HCT116 (cell line): Measurements from ENCODE around the gene EMILIN1. TPM values are rescaled to one million over a fixed set of nuclear protein-coding genes. Genes with fewer than 3 reads are reported as not detected.

Source experiments
- ATAC-seq: fragments of 200-7000 bp; cut with Tn5 transposase; 2 replicates; pipeline ENCODE4 v1.9.1; 2020; ENCODE audit warnings: mild to moderate bottlenecking, moderate library complexity
- BruUV-seq: library from RNA; stranded (reverse); fragments of 400-500 nt; replicated peaks from 2 replicates; lab custom pipeline; 2021; lab: Mats Ljungman, UMichigan
- CTCF ChIA-PET: fragments of 300-600 bp; sonication (Branson Sonifier 250); formaldehyde crosslinking; loops from one replicate; lab custom pipeline; 2021; ENCODE audit warnings: antibody characterized with exemption; lab: Charles Lee
- POLR2A ChIA-PET: fragments of 300-600, 350-600 bp; sonication (Branson Sonifier 250); formaldehyde crosslinking; loops from one replicate; lab custom pipeline; 2021; ENCODE audit warnings: antibody characterized with exemption; lab: Charles Lee
- RAD21 ChIA-PET, 2 experiments: fragments of 300-600 bp; sonication (Branson Sonifier 250); formaldehyde crosslinking; loops; one replicate each; lab custom pipeline; 2023; ENCODE audit warnings: low total read pairs in 2 of 2; ENCODE audit not compliant: uncharacterized antibody in 2 of 2, unreplicated experiment in 2 of 2, low non-redundant PET in 1 of 2; lab: Charles Lee
- DNase-seq: peaks from one replicate; pipeline ENCODE4 v3.0.0-alpha.2; 2010; ENCODE audit warnings: low read depth, low spot score
- H2AFZ ChIP-seq: fragments of 200-600 bp; shearing (Covaris generic), sonication (generic); 2 replicates; pipeline ENCODE4 v1.6.1; 2017; ENCODE audit warnings: low read depth, mixed run types, mixed read lengths, antibody characterized with exemption, low read length; ENCODE audit not compliant: poor library complexity, severe bottlenecking
- H3K27ac ChIP-seq: 2 replicates; pipeline ENCODE4 v1.5.1; 2012; ENCODE audit warnings: low read depth, low read length
- H3K27me3 ChIP-seq: fragments of 200-600 bp; sonication (generic); 2 replicates; pipeline ENCODE4 v1.6.1; 2016; ENCODE audit warnings: mixed run types, low read length, mixed read lengths; ENCODE audit not compliant: insufficient read depth
- H3K36me3 ChIP-seq, 2 experiments: fragments of 200-500 bp in 1 of 2; fragments of 200-600 bp in 1 of 2; sonication (Bioruptor generic) in 1 of 2; sonication (generic) in 1 of 2; 2 replicates each; pipeline versions ENCODE4 v1.5.1 to v1.6.1; 2014 to 2016; ENCODE audit warnings: low read length in 2 of 2, inconsistent platforms in 1 of 2, mixed read lengths in 1 of 2, mixed run types in 1 of 2; ENCODE audit not compliant: insufficient read depth in 2 of 2, control insufficient read depth in 1 of 2
- H3K4me1 ChIP-seq, 2 experiments: fragments of 200-600 bp in 1 of 2; sonication (generic) in 1 of 2; 2 replicates each; pipeline versions ENCODE4 v1.5.1 to v1.6.1; 2012 to 2017; ENCODE audit warnings: low read length in 2 of 2, inconsistent platforms in 1 of 2, mild to moderate bottlenecking in 1 of 2, mixed read lengths in 1 of 2, mixed run types in 1 of 2, moderate library complexity in 1 of 2; ENCODE audit not compliant: insufficient read depth in 2 of 2, control insufficient read depth in 1 of 2
- H3K4me2 ChIP-seq: fragments of 200-600 bp; sonication (generic); 2 replicates; pipeline ENCODE4 v1.6.1; 2017; ENCODE audit warnings: mixed run types, low read length, mixed read lengths
- H3K4me3 ChIP-seq, 2 experiments: fragments of 200-600 bp in 1 of 2; sonication (generic) in 1 of 2; replicated peaks in 1 of 2; 2 replicates each; pipeline ENCODE4 v1.5.1; 2011 to 2016; ENCODE audit warnings: low read length in 2 of 2, control low read depth in 1 of 2, low read depth in 1 of 2, mild to moderate bottlenecking in 1 of 2, mixed read lengths in 1 of 2, mixed run types in 1 of 2
- H3K79me2 ChIP-seq: fragments of 200-600 bp; sonication (generic); 2 replicates; pipeline ENCODE4 v1.6.1; 2017; ENCODE audit warnings: mild to moderate bottlenecking, mixed run types, low read length, moderate library complexity, mixed read lengths; ENCODE audit not compliant: insufficient read depth
- H3K9ac ChIP-seq: fragments of 200-600 bp; sonication (generic); 2 replicates; pipeline ENCODE4 v1.6.1; 2016; ENCODE audit warnings: low read length, mixed read lengths
- H3K9me2 ChIP-seq: fragments of 200-600 bp; sonication (generic), shearing (Covaris generic); 2 replicates; pipeline ENCODE4 v1.6.1; 2017; ENCODE audit warnings: mixed run types, mild to moderate bottlenecking, moderate library complexity; ENCODE audit not compliant: insufficient read depth
- H3K9me3 ChIP-seq, 2 experiments: fragments of 200-500 bp in 1 of 2; fragments of 200-600 bp in 1 of 2; sonication (Bioruptor generic) in 1 of 2; sonication (generic) in 1 of 2; 2 replicates each; pipeline ENCODE4 v1.6.1; 2014 to 2017; ENCODE audit warnings: low read length in 2 of 2, mixed read lengths in 2 of 2, inconsistent platforms in 1 of 2, low read depth in 1 of 2, mild to moderate bottlenecking in 1 of 2, mixed run types in 1 of 2, moderate library complexity in 1 of 2; ENCODE audit not compliant: control insufficient read depth in 1 of 2, insufficient read depth in 1 of 2
- H4K20me1 ChIP-seq: fragments of 200-600 bp; sonication (generic), shearing (Covaris generic); 2 replicates; pipeline ENCODE4 v1.6.1; 2017; ENCODE audit warnings: mixed run types, mild to moderate bottlenecking, moderate library complexity; ENCODE audit not compliant: insufficient read depth
- ATF3 ChIP-seq: IDR thresholded peaks from 2 replicates; pipeline ENCODE4 v1.6.1; 2012
- CTCF ChIP-seq, 3 experiments: fragments of 200-600 bp in 1 of 3; sonication (generic) in 1 of 3; IDR thresholded peaks in 2 of 3; conservative IDR thresholded peaks in 1 of 3; 2 replicates each; pipeline ENCODE4 v1.5.1; 2012 to 2017; ENCODE audit warnings: low read depth in 2 of 3, low read length in 2 of 3, antibody characterized with exemption in 1 of 3, borderline replicate concordance in 1 of 3, control low read depth in 1 of 3, mild to moderate bottlenecking in 1 of 3, mixed read lengths in 1 of 3, mixed run types in 1 of 3, moderate library complexity in 1 of 3; ENCODE audit not compliant: insufficient read depth in 1 of 3
- EGR1 ChIP-seq: IDR thresholded peaks from 2 replicates; pipeline ENCODE4 v1.6.1; 2012; ENCODE audit warnings: low read depth
- EZH2 ChIP-seq: fragments of 200-600 bp; sonication (generic); IDR thresholded peaks from 2 replicates; pipeline ENCODE4 v1.6.1; 2017; ENCODE audit warnings: antibody characterized with exemption, mixed run types
- EZH2phosphoT487 ChIP-seq: fragments of 200-600 bp; IDR thresholded peaks from 2 replicates; pipeline ENCODE4 v1.6.1; 2018; ENCODE audit warnings: antibody characterized with exemption, borderline replicate concordance
- MAX ChIP-seq: IDR thresholded peaks from 2 replicates; pipeline ENCODE4 v1.6.1; 2012
- POLR2A ChIP-seq: IDR thresholded peaks from 2 replicates; pipeline ENCODE4 v1.7.0; 2011; ENCODE audit warnings: borderline replicate concordance; ENCODE audit not compliant: insufficient read depth, insufficient read length; ENCODE audit errors: extremely low read depth
- POLR2AphosphoS5 ChIP-seq: IDR thresholded peaks from 2 replicates; pipeline ENCODE4 v1.6.1; 2011; ENCODE audit warnings: mild to moderate bottlenecking, low read depth, low read length, moderate library complexity
- RAD21 ChIP-seq: IDR thresholded peaks from 2 replicates; pipeline ENCODE4 v1.6.1; 2012; ENCODE audit warnings: low read depth, mild to moderate bottlenecking
- SRF ChIP-seq: IDR thresholded peaks from 2 replicates; pipeline ENCODE4 v1.6.1; 2012; ENCODE audit warnings: low read depth
- ZBTB33 ChIP-seq: IDR thresholded peaks from 2 replicates; pipeline ENCODE4 v1.6.1; 2011; ENCODE audit warnings: mild to moderate bottlenecking, low read length, moderate library complexity; ENCODE audit not compliant: insufficient replicate concordance; ENCODE audit errors: extremely low read depth
- ZNF274 ChIP-seq: fragments of 200-500 bp; sonication (Bioruptor generic); IDR thresholded peaks from 2 replicates; pipeline ENCODE4 v1.6.1; 2014; ENCODE audit warnings: mild to moderate bottlenecking, low read depth, low read length, inconsistent platforms
- intact Hi-C: fragments of 100-400 bp; cut with micrococcal nuclease; formaldehyde crosslinking; loops from 2 replicates; pipeline ENCODE4 v1.10.0; 2022
- total RNA-seq: library from RNA; stranded (reverse); gene quantifications from one replicate; pipeline ENCODE4 v1.2.1, GENCODE V29; 2021; ENCODE audit not compliant: unreplicated experiment

Gene EMILIN1
- total RNA-seq, 1 experiment from 2014 or later = 0.59 TPM

- no peak for TF ChIP-seq EZH2
- DNase-seq = no peak
- H3K4me3 ChIP-seq = no peak overlapping the region
- peaks cover 21% of the 10 kb centered on the region for H3K79me2 ChIP-seq
- H3K27me3 ChIP-seq = no peaks in the 10 kb centered on the region
- H3K4me2 ChIP-seq = no peak overlapping the region
- no peaks in the 10 kb centered on the region for H3K9me3 ChIP-seq
- peaks cover 2 to 3% of the 10 kb centered on the region in 2 experiments; a peak in 3 of 4 replicates for H3K4me1 ChIP-seq
- RAD21 ChIA-PET = no interaction called here
- H3K9ac ChIP-seq = no peak overlapping the region
- H3K27ac ChIP-seq = no peak overlapping the region
- no peaks in the 10 kb centered on the region for H3K9me2 ChIP-seq
- no TSS peak for BruUV-seq
- no peaks in the 10 kb centered on the region for H4K20me1 ChIP-seq
- peaks cover 14 to 17% of the 10 kb centered on the region in 2 experiments; a peak in 3 of 4 replicates for H3K36me3 ChIP-seq
- CTCF ChIA-PET = no interaction called here
- ATAC-seq = no peak
- no peak overlapping the region for H2AFZ ChIP-seq
- POLR2A ChIA-PET = no interaction called here
- intact Hi-C loops = no loop called here
Measured at GRCh38 chr2:27065128-27065527, 13.3 kb upstream of the EMILIN1 start.

GRCh38 chr2:27067385-27067784 is 11.0 kb upstream of the EMILIN1 start:
- H3K27me3 ChIP-seq = no peaks in the 10 kb centered on the region
- CTCF ChIA-PET = no interaction called here
- intact Hi-C loops = no loop called here
- peaks cover 16 to 17% of the 10 kb centered on the region in 2 experiments; a peak in 3 of 4 replicates for H3K36me3 ChIP-seq
- no peaks in the 10 kb centered on the region for H4K20me1 ChIP-seq
- no peak overlapping the region for H3K4me3 ChIP-seq
- BruUV-seq = no TSS peak
- H3K79me2 ChIP-seq = peaks cover 33% of the 10 kb centered on the region
- RAD21 ChIA-PET = no interaction called here
- H2AFZ ChIP-seq = no peak overlapping the region
- DNase-seq (no peak), ATAC-seq (no peak)
- no peak overlapping the region for H3K27ac ChIP-seq
- no peak overlapping the region for H3K4me2 ChIP-seq
- H3K9ac ChIP-seq = no peak overlapping the region
- peaks cover 7 to 17% of the 10 kb centered on the region in 2 experiments for H3K4me1 ChIP-seq
- POLR2A ChIA-PET = interaction anchor here (0.6 to 1.0 kb wide), 3 partner anchors 9 to 45 kb away, joined by 3 read pairs; no protein-coding TSS in a partner anchor
- no peaks in the 10 kb centered on the region for H3K9me3 ChIP-seq
- no peaks in the 10 kb centered on the region for H3K9me2 ChIP-seq
- TF ChIP-seq POLR2AphosphoS5 (no peak), EGR1 (no peak), SRF (no peak), RAD21 (no peak), CTCF (IDR thresholded peaks at IDR 0.05 in 2 of 3, conservative IDR thresholded peaks at IDR 0.05 in 1 of 3; ENCODE audit: borderline replicate concordance in 1 of 3, insufficient read depth in 1 of 3, low read depth in 2 of 3, low read length in 2 of 3) (no peak), ZNF274 (no peak), ATF3 (no peak), ZBTB33 (no peak), EZH2phosphoT487 (no peak), MAX (no peak), POLR2A (no peak)
